T follicular helper cell (primary cell): ENCODE results near the gene TRMT44.

ENCODE experiments used
- DNase-seq: peaks from one replicate; pipeline ENCODE4 v3.0.0-alpha.2; 2020; ENCODE audit warnings: low read depth
- total RNA-seq, 2 experiments: gene quantifications; one replicate each; lab custom pipeline; 2026; lab: John Stamatoyannopoulos, UW

The TRMT44 gene, protein sequence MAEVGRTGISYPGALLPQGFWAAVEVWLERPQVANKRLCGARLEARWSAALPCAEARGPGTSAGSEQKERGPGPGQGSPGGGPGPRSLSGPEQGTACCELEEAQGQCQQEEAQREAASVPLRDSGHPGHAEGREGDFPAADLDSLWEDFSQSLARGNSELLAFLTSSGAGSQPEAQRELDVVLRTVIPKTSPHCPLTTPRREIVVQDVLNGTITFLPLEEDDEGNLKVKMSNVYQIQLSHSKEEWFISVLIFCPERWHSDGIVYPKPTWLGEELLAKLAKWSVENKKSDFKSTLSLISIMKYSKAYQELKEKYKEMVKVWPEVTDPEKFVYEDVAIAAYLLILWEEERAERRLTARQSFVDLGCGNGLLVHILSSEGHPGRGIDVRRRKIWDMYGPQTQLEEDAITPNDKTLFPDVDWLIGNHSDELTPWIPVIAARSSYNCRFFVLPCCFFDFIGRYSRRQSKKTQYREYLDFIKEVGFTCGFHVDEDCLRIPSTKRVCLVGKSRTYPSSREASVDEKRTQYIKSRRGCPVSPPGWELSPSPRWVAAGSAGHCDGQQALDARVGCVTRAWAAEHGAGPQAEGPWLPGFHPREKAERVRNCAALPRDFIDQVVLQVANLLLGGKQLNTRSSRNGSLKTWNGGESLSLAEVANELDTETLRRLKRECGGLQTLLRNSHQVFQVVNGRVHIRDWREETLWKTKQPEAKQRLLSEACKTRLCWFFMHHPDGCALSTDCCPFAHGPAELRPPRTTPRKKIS
- total RNA-seq: 30.2 to 41.1 reads per million in 2 experiments

DNA sequence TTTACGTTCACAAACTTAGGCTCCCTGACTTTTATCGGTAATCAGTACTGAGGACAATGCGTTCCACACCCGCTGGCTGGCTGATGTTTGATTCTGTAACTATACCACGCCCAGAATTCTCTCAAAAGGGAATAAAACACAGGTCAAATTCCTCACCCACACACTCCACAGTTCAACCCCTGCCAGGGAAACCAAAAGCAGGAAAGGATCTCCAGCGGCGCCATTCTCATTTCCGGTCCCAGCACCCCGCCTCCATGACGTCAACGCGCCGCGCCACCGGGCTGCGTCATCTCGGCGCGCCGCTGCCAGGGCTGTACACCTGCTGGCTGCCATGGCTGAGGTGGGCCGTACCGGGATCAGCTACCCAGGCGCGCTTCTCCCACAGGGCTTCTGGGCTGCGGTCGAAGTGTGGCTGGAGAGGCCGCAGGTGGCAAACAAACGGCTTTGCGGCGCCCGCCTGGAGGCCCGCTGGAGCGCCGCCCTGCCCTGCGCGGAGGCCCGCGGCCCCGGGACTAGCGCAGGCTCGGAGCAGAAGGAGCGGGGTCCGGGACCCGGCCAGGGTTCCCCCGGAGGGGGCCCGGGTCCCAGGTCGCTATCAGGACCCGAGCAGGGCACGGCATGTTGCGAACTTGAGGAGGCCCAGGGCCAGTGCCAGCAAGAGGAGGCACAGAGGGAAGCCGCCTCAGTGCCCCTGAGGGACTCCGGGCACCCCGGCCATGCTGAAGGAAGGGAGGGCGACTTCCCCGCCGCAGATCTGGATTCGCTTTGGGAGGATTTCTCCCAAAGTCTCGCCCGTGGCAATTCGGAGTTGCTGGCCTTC lies at the start of gene TRMT44, which contains the start of gene ACOX3:
TRMT44 (plus strand) TSS at position 286 of the 820 bp plus-strand sequence; CDS start at position 332, 46 bp downstream.
ACOX3 (minus strand) TSS at position 232 of the 820 bp plus-strand sequence. CDS start 24,202 bp downstream, outside the sequence.
- DNase-seq: peak; percentile 93

DNA sequence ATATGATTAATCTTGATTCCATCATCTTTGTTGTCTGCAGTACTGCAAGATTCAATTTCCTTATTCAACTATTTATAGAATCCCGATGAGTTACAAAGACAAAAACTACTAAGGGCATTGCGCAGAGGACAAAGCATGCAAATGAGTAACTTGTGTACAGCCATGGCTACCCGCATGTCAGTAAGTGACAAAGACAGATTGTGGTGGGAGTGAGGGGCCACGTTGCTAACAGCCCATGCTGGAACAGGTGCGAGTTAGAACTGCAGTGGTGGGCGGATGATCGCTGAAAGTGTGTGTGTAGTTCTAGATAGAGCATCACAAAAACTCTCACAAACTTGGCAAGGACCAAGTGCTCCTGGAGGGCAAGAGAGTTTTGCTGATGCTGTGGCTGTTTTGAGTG lies 49.5 kb upstream of the TRMT44 start:
- no peak for DNase-seq

DNA sequence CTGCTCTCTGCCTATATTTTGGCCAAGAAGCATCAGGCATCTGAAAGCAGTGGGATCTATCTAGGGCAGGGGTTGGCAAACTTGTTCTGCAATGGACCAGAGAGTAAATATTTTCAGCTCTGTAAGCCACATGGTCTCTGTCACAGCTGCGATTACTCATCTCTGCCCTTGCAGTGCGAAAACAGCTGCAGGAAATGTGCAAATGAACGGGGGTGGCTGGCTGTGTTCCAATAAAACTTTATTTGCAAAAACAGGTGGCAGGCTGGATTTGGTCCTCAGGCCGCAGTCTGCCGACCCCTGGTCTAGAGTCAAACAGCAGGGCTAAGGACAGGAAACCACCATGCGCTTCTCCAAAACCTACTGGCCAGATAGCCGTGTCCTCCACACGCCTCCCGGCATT lies 48.6 kb upstream of the TRMT44 start:
- DNase-seq: no peak

DNA sequence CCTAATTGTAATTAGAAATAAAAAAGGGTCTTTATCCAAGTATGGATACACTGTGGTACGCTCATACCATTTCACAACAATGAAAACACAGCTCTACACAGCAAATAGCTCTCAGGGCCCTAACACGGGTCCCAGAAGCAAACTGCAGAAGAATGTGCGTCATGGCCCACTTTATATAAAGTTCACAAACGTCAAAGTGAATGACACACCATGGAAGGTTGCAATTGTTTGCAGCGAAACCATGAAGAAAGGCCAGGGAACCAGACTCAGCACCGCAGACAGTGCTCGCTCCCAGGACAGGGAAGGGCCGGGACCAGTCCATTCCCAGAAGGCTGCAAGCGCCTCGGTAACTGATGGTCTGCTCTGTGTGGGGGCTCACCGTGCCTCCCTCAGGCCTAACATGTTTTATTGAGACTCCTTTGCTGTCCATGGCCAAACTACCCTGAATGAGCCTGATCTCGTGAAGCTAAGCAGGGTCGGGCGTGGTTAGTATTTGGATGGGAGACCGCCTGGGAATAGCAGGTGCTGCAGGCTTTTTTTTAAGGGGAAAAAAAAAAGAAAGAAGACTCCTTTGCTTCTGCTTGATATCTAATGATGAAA lies 47.9 kb upstream of the TRMT44 start:
- no peak for DNase-seq

DNA sequence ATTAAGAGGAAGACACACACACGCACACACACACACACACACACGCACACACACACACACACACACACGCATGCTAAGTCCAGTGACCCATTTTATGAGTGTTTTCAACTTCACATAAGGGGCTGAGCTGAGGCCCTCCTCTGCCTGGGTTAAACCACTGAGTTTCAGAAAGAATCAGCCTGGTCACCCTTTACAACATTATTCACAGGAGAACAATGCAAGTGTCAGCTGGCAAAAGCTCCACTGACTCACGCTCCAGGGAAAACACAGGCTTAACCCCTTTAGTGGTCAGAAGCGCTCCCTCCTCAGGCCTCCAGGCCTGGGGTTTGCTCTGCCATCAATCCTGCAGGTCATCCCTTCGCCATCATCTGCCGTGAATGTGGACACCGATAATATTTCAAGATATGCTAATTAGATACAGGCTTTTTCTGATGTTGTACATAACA lies 47.0 kb upstream of the TRMT44 start:
- DNase-seq: no peak

DNA sequence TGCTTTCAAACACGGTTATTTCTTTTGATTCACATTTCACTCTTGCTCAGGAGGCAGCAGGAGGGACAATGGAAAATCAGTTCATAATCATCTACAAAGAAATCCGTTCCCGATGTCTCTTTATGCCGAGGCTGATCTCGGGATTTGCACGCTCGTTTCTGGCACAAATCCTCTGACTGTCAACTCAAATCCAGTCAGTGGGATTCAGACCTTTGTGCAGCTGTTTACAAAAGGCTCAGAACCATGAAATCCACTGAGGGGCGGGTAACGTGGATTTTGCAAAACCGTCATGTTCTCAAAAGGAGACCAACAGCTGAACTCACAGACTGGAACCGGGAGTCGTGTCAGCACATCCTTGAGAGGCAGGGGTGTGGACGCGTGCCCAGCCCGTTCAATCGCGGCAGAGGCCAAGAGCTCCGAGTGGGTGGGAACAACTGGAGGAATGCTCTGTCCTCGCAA lies 46.5 kb upstream of the TRMT44 start:
- DNase-seq: no peak

DNA sequence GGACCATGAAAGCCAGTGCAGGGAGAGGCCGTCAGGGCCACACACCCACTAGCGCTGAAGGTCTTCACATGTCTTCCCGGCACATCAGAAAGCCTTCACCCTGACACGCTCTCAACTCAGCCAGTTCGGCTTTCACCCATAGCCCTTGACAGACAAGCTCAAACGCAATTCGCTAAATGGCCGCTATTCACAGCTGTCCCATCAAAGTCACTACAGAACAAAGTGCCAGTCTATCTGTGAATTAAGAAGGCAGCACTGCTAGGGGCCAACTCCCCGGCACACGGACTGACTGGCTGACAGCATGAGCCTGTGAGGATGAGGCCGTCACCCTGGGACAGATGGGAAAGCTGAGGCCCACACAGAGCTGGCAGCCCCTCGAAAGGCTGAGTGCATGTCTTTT lies 45.8 kb upstream of the TRMT44 start:
- DNase-seq: no peak

DNA sequence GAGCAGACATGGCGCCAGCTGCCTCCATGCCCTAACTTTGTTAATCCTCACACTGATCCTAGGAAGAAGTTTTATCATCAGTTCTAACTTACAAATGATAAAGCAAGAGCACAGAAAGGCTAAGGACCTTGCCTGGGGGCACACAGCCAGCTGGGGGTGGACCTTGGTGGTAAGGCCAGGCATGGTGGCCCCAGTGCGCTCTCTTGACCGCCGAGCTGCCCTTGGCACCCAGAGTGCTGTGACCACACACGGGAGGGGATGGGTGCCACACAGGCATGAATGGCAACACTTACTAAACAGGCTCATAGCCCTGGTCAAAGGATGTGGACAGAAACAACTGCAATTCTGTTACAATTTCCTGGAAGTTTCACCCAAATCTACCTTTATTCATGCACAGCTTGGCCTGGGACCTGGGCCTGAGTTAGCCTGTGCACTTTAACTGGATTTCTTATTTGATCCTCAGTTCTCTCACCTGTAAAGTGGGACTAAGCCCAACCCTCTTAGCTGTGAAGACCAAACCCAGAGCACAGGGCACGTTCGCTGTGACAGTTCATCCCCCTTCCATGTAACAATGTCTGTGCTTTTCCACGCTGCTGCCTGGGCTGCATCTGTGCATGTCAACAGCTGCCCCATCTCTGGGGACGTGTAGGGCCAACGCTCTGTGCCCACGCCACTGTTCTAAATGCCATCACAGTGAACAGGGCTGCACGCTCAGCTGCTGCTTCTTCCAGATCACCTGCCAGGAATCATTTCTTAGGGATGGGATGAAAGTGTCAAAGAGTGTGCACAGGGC lies 44.9 kb upstream of the TRMT44 start:
- no peak for DNase-seq

DNA sequence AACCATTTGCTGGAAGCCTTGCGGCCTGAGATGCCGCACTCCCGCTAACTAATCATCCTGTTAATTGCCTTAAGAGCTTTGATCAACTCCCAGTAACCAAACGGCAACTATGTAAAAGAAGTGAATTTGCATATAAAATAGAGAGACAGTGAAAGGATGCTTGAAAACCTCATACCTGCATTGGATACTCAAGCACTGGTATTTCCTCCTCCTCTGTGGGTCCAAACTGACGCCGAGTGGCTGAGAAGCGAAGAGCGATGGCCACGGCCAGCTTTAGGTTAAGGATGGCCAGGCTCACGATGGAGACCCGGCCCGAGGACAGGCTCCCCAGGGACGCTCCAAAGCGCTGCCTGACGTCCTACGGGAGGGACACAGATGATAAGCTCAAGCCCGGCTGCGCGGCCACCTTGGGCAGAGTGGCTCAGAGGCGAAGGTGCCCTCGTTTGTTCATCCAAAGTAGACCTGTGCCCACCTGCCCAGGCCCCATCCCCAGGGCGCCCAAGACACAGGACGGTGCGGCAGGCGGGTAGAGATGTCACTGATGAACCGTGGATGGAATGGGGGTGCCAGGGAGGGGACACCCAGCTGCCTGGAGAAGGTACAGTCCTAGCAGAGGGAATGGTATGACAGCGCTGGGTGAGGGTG lies 43.7 kb upstream of the TRMT44 start:
- DNase-seq: no peak

DNA sequence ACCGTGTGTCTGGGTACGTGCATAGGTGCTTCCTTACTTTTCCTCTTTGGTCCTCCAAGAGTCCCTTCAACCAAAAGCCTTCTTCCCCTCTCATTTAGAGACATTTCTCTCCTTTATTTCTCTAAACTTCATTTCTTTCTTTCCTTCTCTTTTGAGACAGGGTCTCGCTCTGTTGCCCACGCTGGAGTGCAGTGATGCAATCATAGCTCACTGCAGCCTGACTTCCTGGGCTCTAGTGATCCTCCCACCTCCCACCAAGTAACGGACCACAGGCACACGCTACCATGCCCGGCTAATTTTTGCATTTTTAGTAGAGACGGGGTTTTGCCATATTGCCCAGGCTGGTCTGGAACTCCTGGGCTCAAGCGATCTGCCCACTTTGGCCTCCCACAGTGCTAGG lies 42.2 kb upstream of the TRMT44 start:
- no peak for DNase-seq

DNA sequence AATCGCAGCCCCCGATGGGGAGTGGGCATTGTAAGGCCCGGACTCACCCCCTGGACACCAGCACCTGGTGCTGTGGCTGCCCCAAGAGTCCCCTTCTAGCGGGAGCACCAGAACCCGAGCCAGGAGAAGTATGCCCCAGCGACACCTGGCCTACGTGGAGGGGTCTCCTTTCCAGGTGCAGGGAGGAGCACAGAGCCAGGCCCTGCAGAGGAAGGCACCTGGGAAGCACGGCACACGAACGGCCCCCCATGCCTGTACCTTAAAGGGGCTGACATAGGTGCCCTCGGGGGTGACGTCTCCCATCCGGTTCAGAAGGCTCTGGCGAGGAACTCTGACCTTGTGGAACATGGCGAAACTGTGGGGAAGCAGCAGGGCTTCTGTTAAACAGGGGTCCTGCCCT lies 41.3 kb upstream of the TRMT44 start:
- no peak for DNase-seq

DNA sequence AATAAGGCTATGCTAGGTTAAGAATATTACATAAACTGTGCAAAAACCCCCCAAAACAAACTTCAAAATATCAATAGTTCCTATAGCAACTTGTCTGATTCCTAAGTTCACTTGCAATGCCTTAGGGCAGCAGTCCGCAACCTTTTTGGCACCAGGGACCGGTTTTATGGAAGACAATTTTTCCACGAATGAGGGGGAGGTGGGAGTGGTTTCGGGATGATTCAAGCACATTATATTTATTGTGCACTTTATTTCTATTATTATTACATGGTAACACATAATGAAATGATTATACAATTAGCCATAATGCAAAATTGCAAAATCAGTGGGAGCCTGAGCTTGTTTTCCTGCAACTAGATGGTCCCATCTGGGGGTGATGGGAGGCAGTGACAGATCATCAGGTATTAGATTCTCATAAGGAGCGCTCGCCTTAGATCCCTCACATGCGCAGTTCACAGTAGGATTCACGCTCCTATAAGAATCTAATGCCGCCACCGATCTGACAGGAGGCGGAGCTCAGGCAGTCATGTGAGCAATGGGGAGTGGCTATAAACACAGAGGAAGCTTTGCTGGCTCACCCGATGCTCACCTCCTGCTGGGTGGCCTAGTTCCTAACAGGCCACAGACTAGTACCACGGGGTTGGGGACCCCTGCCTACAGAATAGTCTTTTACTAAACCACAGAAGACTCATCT lies 39.8 kb upstream of the TRMT44 start:
- DNase-seq: no peak

DNA sequence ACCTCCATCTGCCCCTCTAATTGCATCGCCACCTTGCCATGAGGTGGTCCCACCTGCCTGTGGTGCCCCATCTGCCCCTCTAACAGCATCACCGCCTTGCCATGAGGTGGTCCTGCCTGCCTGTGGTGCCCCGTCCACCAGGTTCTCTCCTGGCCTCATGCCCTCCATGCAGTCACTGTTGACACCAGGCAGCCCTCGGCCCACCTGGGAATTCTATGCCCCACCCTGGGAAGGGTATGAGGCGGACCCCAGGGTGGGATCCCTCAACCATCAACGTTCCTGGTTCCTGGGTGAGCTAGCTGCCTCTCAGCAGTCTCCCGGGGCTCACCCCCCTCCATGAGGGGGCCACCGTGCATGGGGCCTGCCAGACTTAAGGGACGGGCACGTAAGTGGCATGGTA lies 38.9 kb upstream of the TRMT44 start:
- no peak for DNase-seq

DNA sequence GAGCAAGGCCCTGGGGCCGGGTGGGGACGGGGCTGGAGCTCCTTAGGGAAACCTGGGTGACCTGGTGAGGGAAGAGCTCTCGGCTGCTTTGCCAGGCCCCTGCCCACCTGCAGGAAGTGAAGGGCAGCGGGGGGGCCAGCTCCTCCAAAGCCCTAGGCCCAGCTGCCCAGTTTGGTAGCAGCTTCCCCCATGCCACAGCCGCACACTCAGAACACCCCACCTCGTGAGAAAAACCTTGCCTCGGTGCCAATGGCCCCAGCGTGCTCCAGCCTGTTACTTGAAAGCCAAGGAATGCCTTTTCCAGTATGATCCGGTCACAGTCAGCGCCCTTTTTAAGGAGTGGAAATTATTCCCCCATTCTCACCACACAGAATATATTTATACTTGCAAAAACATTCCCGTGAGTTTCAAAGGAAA lies 38.4 kb upstream of the TRMT44 start:
- DNase-seq: no peak

DNA sequence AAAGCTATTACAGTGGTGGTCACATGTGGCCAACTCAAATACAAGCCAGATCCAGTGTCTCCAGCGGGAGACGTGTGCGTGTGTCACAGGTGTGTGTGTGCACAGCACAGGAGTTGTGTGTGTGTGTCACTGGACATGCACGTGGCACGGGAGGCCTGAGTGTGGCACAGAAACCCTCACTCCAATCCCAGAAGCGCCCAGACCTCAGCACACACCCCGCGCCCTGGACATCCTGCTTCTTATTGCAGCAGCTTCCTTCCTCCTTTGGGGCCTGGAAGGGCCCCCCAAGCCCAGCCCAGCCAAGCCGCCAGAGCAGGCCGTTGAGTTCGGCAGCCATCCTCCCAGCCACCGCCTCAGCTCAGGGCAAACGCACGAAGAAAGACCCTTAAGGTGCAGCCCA lies 37.9 kb upstream of the TRMT44 start:
- DNase-seq: no peak

DNA sequence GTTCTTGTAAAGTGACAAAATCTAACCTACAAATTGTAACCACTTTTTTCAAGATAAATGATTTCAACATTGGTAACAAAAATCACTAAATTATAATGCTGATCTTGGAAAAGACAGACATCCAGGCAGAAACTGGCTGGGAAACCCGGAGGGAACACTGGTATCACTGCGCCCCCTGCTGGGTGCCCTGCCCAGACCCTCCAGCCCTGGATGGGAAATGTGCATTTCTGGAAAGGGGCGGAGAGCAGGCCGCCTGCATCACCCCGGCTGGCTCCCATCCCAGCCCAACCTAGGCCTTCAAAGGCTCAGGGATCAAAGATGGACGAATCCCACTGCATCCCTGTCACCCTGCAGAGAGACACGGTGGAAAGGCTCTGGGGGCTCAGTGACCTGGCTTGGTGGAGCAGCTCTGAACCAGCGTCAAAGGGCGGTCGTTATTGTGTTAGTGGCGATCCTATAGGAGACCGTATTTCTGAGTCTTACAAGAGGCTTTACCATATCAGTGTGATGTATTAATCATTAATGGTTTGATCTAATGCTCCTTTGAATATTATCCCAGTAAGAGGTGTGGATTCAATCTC lies 37.3 kb upstream of the TRMT44 start:
- peak; percentile 31 for DNase-seq

DNA sequence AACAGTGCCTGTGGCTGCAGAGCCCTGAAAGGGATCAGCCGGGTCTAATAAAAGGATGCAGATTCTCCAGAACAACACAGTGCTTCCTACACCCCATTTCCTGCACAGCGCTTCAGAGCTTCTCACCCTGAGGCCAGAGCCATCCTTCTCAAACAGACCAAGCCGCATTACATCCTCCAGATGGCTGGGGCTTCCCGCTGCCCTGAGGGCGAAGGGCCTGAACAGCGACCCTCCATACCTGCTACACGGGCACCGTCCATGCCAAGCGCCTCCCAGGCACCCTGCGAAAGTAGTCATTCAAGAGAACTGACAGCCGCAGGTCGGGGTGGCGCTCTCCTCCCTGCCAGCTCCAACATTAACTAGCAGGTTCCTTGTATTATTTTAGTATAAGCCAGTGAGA lies 36.6 kb upstream of the TRMT44 start:
- no peak for DNase-seq

DNA sequence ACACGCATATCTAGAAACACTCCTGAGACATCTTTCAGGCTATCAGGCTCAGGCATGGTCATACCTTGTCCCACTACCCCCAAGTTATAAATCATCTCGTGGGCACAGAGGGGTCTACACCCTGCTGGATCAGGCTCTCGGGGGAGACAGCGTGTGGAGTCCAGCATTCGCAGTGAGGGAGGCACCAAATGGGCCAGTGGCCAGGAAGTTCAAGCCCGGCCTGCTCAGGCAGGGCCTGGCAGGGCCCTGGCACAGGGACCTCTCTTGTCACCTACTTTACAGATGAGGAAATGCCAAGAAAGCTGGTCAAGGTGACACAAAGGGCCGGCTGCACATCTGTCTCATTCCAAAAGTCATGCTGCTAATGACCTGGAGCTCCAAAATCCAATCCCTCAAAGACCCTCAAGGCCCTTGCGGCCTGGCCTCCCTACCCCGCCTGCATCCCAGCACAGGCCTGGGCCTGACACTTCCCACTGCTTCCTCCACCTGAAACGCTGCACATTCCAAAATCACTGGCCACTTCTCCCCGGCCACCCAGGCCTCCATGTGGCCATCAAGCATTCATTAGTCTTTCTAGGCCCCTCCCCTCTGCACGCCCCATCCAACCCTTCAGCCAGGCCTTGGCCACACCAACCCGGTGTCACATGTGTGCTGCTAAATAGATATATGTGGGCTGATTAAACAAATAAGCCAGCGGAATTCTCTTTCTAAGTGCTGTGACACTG lies 35.6 kb upstream of the TRMT44 start:
- DNase-seq: no peak

DNA sequence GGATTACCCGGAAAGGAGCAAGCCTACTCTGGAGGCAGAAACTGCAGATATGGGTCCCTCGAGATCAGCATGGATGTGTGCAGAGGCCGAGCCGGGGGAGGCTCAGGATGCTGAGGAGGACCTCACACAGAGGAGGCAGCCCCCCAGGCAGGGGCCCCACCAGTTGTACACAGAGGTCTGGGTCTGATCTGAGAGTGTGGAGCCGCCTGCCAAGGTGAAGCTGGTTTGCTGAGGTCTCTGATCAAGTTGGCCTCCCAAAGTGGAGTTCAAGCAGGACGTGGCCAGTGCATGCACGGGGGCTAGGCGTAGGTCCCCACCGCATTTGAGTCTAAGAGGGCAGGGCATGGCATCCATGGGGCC lies 35.1 kb upstream of the TRMT44 start:
- no peak for DNase-seq
